MCF 10A (cell line): ENCODE data around the gene FAM118B. TPM values are rescaled to one million over a fixed set of nuclear protein-coding genes. Genes with fewer than 3 reads are reported as not detected.

Experiments used
- BruUV-seq: library from RNA; stranded (reverse); fragments of 400-500 nt; replicated peaks from 2 replicates; lab custom pipeline; 2021; lab: Mats Ljungman, UMichigan
- CTCF ChIA-PET: fragments of 300-600 bp; sonication (Branson Sonifier 250); formaldehyde crosslinking; extraction: SDS; loops from one replicate; lab custom pipeline; 2021; ENCODE audit warnings: antibody characterized with exemption, inconsistent platforms; lab: Yijun Ruan, JAX
- POLR2A ChIA-PET: fragments of 300-600, 350-650 bp; sonication (Branson Sonifier 250); formaldehyde crosslinking; extraction: SDS; loops from one replicate; lab custom pipeline; 2020; ENCODE audit warnings: antibody characterized with exemption, inconsistent platforms; lab: Yijun Ruan, JAX
- DNase-seq: peaks from one replicate; pipeline ENCODE4 v3.0.0-alpha.2; 2018; ENCODE audit not compliant: unreplicated experiment
- H3K27ac Mint-ChIP-seq: one replicate; pipeline ENCODE4 v1.8.0; 2022; ENCODE audit warnings: mild to moderate bottlenecking, low read depth, mixed read lengths; ENCODE audit not compliant: unreplicated experiment
- H3K27me3 Mint-ChIP-seq: one replicate; pipeline ENCODE4 v1.8.0; 2022; ENCODE audit warnings: mixed read lengths; ENCODE audit not compliant: insufficient read depth, unreplicated experiment
- H3K36me3 Mint-ChIP-seq: one replicate; pipeline ENCODE4 v1.8.0; 2022; ENCODE audit warnings: mild to moderate bottlenecking, moderate library complexity, mixed read lengths; ENCODE audit not compliant: insufficient read depth, unreplicated experiment
- H3K4me1 Mint-ChIP-seq: one replicate; pipeline ENCODE4 v1.8.0; 2022; ENCODE audit warnings: mixed read lengths; ENCODE audit not compliant: insufficient read depth, unreplicated experiment
- H3K4me3 Mint-ChIP-seq: one replicate; pipeline ENCODE4 v1.8.0; 2022; ENCODE audit warnings: mild to moderate bottlenecking, moderate library complexity, mixed read lengths; ENCODE audit not compliant: unreplicated experiment
- H3K9me3 Mint-ChIP-seq: one replicate; pipeline ENCODE4 v1.8.0; 2022; ENCODE audit warnings: mixed read lengths; ENCODE audit not compliant: unreplicated experiment
- CTCF ChIP-seq: fragments of 200-600 bp; IDR thresholded peaks from one replicate; pipeline ENCODE4 v1.8.0; 2022; ENCODE audit warnings: antibody characterized with exemption, mild to moderate bottlenecking; ENCODE audit not compliant: unreplicated experiment
- intact Hi-C: fragments of 100-400 bp; cut with micrococcal nuclease; formaldehyde crosslinking; loops from 2 replicates; pipeline ENCODE4 v1.14.1; 2022
- total RNA-seq: library from RNA; stranded (reverse); gene quantifications from 2 replicates; pipeline ENCODE4 v1.2.3, GENCODE V29; 2022

The FAM118B gene
- total RNA-seq, 1 experiment from 2014 or later, result 8.3 TPM

GRCh38 chr11:126310200-126310991, 98.8 kb downstream of the FAM118B start:
- ChIA-PET POLR2A (interaction anchor here (0.7 to 2.6 kb wide), 3 partner anchors 25 to 170 kb away, joined by 3 to 10 read pairs (median 5); no protein-coding TSS in a partner anchor), CTCF (interaction anchor here (0.5 to 10.1 kb wide), 69 partner anchors 8 to 1372 kb away, joined by 3 to 297 read pairs (median 4); partner anchors contain the start of genes SRPRA and ST3GAL4)
- TF ChIP-seq CTCF, result peak; percentile 82
- Mint-ChIP-seq H3K27ac (no peak overlapping the region), H3K27me3 (no peaks in the 10 kb centered on the region), H3K9me3 (no peaks in the 10 kb centered on the region), H3K36me3 (peaks cover 28% of the 10 kb centered on the region), H3K4me1 (peaks cover 5% of the 10 kb centered on the region), H3K4me3 (no peak overlapping the region)
- intact Hi-C loops, result loop anchor here (1.0 to 10.0 kb wide), 6 partner anchors 120 to 1034 kb away; no protein-coding TSS in a partner anchor
- peak; percentile 78 for DNase-seq
- BruUV-seq, result no TSS peak

DNA sequence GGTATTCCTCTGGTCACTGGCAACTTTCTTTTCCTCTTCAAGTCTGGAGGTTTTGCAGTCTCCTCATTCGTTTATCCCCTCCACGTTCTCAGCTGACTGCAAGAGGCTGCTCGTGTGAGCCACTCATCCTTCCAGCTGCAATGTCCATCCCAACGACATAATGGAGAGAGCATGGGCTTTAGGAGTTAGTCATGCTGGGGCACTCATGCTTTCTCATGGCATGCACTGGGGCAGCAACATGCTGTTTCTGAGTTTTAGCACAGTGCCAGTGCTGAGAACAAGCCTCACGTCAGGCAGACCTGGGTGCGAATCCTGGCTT, 99.4 kb downstream of the FAM118B start:
- Mint-ChIP-seq H3K27me3 (no peaks in the 10 kb centered on the region), H3K9me3 (no peaks in the 10 kb centered on the region)
- CTCF ChIA-PET, result interaction anchor here (0.5 to 10.1 kb wide), 60 partner anchors 8 to 1689 kb away, joined by 3 to 297 read pairs (median 4); partner anchors contain the start of gene ST3GAL4

DNA sequence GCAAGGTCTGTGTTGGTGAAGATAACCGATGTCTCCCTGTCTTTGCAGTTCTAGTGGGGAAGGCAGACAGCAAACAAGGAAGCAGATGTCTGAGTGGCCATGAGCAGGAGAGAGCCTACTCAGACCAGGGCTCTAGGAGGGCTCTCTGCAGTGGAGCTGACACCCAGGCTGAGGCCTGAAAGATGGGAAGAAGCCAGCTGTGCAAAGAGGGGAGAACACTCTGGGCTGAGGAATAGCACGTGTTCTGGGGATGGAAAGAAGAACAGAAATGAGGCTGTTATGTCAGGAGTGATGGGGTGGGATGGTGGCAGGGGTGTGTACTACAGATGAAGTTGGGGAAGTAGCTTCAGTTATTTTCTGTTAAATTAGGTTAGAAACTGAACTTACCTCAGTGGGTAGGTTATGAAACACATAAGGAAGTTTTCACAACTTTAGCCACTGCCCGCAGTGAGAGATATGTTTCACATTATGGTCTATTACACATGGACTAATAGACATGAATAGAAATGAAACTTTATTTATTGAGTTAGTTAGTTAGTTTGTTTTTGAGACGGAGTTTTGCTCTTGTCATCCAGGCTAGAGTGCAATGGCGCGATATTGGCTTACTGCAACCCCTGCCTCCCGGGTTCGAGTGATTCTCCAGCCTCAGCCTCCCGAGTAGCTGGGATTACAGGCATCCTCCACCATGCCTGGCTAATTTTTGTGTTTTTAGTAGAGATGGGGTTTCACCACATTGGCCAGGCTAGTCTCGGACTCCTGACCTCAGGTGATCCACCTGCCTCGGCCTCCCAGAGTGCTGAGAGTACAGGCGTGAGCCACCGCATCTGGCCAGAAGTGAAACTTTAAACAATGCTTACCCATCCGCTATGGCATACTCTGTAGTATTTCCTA, 100.1 kb downstream of the FAM118B start:
- Mint-ChIP-seq H3K4me3 (no peak overlapping the region), H3K27ac (no peak overlapping the region), H3K9me3 (no peaks in the 10 kb centered on the region), H3K4me1 (peaks cover 5% of the 10 kb centered on the region), H3K27me3 (no peaks in the 10 kb centered on the region), H3K36me3 (peaks cover 22% of the 10 kb centered on the region)
- no TSS peak for BruUV-seq
- intact Hi-C loops, result loop anchor here (2.0 to 10.0 kb wide), 4 partner anchors 119 to 1033 kb away; no protein-coding TSS in a partner anchor
- POLR2A ChIA-PET, result interaction anchor here (2.6 kb wide), 1 partner anchor 169 kb away, joined by 10 read pairs; no protein-coding TSS in a partner anchor
- CTCF ChIA-PET, result interaction anchor here (0.5 to 10.1 kb wide), 51 partner anchors 7 to 1690 kb away, joined by 3 to 297 read pairs (median 4); partner anchors contain the start of gene ST3GAL4
- no peak for TF ChIP-seq CTCF
- DNase-seq, result no peak

More for the DNA sequence above, 99.4 kb downstream of the FAM118B start:
- DNase-seq, result no peak
- Mint-ChIP-seq H3K4me3 (no peak overlapping the region), H3K36me3 (peaks cover 24% of the 10 kb centered on the region), H3K27ac (no peak overlapping the region), H3K4me1 (peaks cover 5% of the 10 kb centered on the region)
- TF ChIP-seq CTCF, result no peak
- no TSS peak for BruUV-seq
- intact Hi-C loops, result loop anchor here (1.0 to 10.0 kb wide), 6 partner anchors 120 to 1034 kb away; no protein-coding TSS in a partner anchor
- POLR2A ChIA-PET, result interaction anchor here (2.6 kb wide), 1 partner anchor 169 kb away, joined by 10 read pairs; no protein-coding TSS in a partner anchor

Other genes starting within 250 kb of the FAM118B start
- gene CDON, start 148.9 kb upstream of the FAM118B start, total RNA-seq, result 0.91 and 0.96 TPM in 2 replicates
- 19.4 and 26.7 TPM in 2 replicates for gene RPUSD4, start 132 bp upstream of the FAM118B start, total RNA-seq
- 176 and 258 TPM in 2 replicates for gene SRPRA, start 57.1 kb downstream of the FAM118B start, total RNA-seq
- 28.2 and 37.2 TPM in 2 replicates for gene FOXRED1, start 57.4 kb downstream of the FAM118B start, total RNA-seq
- gene TIRAP, start 71.3 kb downstream of the FAM118B start, total RNA-seq, result 11.9 and 14.0 TPM in 2 replicates
- gene DCPS, start 92.3 kb downstream of the FAM118B start, total RNA-seq, result 29.6 and 33.7 TPM in 2 replicates
- 12.3 and 15.3 TPM in 2 replicates for gene ST3GAL4, start 143.9 kb downstream of the FAM118B start, total RNA-seq